GM18517 (cell line): ENCODE data around the gene ARHGDIB.

Experiments
- ATAC-seq: cut with Tn5 transposase; IDR thresholded peaks from one replicate; pipeline ENCODE4 v1.9.1; 2021; ENCODE audit warnings: mild to moderate bottlenecking, moderate library complexity; ENCODE audit not compliant: unreplicated experiment

The ARHGDIB gene

DNA sequence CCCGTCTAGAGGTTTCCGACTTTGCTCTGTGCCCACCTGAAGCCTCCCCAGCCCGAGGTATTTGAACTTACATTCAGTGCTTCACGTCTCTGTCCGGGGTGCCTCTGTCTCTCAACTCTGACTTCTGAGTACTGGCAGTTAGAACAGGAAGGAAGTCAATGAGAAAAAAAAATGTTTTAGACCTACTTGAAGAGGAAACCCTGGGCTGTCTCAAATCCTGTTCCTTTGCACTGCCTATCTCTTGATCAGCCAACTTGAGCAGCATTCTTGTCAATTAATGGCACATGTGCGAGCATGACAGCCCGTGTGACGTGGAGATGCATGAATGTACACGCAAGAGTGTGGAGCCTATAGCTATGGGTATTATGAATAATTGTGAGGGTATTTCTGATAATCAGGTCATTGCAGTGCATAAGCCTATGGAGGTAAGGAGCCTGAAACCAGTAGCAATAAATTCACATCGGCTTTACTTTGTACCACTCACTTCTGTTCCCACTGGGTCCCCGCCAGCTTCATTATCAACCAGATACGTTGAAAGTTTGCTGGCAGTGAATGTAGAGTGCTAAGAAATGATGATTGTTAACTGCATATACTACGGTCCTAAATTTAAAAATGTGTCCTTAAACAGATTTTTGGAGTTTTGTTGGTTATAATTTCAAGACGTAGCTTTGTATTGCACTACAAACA, at the start of gene ARHGDIB:
Gene ARHGDIB, minus strand, starts transcription at position 136 of the 687 bp plus-strand sequence. CDS start 10,889 bp downstream, outside the sequence.
- peak; percentile 75 for ATAC-seq

DNA sequence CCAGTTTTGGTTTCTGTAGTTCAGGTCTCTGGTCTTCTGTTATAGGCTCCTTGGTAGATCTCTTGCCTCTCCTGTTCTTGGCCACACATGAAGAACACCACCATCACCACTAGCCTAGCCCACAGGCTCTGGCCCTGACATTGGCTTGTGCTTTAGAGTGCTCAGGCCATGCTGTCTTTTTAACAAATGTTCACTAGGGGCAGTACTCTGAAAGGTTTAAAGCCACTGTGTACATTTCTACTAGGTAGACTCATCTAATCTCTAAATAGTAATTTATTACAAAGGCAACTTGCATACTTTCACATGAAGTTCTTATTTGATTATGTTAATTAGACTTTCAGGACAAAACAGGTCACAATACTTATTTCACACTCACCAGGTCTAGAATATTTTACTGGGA, 49.8 kb upstream of the ARHGDIB start:
- ATAC-seq = no peak

DNA sequence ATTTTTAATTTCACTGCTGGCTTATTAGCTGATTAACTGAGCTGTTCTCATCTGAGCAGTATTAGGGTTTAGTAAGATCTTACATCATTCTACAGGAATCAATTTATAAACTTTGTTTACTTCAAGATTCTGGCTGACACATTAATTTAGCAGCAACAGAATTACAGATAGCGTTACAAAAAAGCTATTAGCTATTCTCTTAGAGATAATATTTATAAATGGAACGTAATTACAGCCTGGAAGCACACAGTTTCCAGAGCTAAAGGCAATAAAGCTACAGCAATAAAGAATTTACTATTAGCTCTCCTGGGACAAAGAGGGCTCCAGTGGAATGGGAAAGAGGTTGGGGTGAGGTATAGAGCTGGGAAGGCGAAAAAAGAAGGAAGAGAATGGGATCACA, 46.1 kb upstream of the ARHGDIB start:
- no peak for ATAC-seq

DNA sequence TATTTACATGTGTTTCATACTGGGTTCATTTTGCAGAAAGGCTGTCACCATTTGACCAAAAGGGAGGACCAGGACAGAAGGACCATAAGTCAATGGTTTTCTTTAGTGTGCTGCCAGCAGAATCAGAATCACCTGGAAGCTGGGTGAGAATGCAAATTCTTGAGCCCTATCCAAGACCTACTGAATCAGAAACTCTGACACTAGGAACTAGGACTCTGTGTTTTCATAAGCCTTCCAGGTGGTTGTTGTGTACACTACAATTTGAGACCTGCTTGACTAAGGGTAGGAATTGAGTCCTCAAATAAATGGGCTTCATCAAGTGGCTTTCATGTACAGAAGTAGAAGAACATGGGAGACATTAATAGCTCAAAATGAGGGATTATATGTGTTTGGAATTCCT, 43.7 kb upstream of the ARHGDIB start:
- ATAC-seq = no peak

DNA sequence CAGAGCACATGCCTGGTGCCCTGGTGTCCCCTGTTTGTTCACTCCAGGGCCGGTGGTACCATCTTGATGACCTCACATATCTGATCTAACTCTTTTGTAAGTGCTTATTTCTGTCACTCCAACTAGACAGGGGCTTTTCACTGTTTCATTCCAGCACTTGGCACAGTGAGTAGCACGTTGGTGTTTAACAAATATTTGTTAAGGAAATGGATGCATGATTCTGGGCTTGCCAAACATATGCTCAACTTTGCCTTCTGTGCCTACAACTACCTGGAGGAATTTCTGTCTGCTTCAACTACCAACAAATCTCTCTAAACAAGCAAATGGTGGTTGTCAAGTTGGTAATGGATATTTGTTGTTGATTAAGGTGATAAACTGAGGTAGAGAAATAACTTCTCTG, 43.0 kb upstream of the ARHGDIB start:
- no peak for ATAC-seq

DNA sequence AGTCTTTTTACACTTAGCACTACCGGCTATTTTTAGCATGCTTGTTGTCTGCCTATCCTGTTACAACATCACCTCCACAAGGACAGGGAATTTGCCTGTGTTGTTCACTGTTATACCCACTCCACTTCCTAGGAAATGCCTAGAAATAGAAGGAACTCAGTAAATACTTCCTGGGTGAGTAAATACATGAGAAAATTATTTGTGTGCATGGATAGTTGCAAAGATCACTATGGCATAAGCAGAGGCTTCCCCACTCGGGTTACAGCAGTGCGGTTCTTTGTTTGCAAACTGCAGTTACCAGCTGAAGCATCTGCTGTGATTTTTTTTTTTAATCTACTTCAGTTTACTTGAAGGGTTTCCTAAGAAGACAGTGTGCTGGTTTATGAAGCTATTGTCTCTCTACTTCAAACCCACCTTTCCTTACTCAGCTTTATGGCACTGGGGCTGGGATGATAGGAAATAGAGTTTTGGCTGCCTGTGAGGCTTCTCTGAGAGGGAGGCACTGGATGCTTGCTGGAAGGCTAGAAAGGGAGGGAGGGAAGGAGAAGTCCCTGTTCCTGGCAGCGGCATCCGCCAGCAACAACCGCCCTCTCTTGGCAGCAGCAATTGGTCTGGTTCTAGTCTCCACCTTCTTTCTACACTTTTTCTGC, 40.5 kb upstream of the ARHGDIB start:
- no peak for ATAC-seq

DNA sequence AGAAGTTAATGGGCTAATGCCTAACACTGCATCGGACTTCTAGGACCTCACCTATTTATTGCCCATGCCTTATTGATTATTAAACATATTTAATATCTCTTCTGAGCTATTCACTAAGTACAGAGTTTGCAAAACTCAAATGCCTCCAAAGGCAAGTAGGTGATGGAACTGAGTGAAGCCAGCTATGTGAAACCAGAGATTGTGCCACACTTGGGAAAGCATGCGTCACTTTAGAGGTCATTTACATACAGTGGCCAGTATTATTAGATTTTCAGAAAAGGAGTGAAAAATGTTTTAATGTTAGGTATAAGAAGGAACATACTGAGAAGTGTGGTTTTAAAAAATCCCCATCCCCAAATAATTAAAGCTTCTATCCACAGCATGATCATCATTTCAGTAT, 39.2 kb upstream of the ARHGDIB start:
- no peak for ATAC-seq

DNA sequence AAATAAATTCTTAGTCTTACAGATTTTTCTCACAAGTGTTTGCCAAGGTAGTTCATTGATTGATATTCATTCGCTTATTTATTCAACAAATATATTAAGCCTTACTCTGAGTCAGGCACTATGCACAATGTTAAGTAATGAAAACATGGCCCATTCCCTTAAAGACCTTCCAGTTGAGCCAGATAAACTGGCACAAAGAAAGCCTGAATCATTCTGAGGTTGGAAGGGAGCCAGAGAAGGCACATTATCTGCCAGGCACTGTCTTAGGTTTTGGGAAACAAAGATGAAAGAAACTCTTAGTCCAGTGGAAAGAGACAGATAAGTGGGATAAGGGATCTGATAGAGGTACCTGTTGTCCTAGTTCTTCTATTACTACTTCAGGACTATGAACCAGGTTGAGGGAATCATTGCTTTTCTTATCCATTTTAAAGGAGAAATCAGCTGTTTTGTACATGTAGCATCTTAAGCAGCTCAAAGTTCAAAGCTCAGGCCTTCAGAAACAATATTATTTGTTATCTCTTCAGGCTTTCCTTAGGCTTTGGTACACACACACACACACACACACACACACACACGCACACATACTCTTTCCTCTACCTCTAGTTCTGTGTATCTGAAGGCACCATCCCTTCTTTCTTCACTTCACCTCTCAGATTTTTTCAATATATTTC, 38.4 kb upstream of the ARHGDIB start:
- no peak for ATAC-seq

DNA sequence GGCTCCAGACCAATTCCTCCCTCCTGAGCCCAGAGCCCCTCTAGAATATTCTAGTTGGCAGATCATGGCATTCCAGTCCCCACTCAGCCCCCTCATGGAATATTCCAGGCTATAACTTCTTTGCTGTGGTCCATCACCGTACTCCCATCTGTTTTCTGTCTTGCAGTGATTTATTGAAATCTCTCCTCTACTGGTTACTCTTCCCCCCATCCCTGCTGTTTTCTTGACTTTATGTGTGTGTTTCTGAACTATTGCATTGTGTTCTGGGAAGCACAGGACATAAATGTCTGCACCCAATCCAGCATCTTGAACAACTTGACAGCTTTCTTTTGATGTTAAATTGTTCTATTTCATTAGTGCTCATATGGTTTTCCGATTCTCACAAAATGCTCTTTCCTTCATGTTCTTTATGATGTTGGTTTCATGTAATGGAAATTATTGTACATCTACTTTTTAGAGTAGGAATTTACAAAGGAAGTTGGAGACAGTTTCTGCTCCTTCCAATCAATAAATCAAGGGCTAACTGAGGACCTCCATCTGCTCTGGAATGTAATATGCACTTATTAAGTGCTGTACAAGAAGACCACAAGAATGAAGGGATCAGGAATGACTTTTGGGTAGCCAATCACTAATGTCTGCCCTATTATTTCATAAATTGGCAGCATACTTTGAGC, 37.8 kb upstream of the ARHGDIB start:
- no peak for ATAC-seq

DNA sequence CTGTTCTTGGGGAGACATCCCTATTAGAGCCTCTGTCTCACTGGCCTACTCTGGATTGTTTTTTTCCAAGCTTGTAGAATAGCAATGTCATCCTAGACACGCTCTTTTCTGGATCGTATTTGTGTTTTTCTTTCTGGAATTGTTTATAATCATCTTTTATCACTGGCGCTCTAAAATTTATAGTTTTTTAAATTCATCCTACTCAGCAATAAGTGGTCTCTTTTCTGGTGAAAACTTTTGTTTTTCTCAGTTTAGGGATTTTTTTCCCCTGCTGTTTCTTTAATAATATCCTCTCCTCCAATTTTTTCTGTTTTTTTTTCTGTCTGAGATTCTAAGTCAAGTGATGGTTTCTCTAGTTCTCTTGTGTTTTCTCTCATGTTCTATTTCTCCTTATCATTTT, 36.6 kb upstream of the ARHGDIB start:
- ATAC-seq = no peak

DNA sequence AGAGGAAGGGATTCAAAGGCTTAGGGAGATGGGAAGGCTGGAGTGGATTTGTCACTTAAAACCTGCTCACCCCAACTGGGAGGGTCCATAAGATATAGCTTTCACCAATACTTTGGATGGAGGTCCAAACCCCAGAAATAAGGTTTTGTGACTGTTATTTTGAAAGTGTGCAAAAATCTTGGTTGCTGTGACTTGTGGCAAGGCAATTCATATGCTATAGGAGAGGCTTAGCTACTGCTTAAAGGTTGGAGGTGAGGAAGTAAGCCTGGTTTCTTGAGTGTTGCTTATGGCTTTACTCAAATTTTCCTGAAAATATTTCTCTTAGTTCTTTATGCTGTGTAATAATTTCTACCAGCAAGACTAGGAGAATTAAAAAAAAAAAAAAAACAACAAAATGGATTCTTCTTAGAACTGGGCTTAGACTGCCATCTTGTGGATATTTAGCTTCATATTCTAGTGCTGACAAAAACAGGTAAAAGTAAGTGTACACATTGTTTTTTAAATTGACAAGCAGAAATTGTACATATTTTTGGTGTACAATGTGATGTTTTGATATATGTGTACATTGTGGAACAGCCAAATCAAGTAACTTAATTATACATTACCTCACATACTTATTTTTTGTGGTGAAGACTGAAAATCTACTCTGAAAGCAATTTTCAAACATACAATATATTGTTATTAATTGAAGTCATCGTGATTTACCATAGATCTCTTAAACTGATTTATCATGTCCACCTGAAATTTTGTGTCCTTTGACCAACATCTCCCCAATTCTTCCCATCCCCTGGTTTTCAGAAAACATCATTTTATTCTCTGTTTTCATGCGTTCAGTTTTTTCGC, 34.4 kb upstream of the ARHGDIB start:
- ATAC-seq = no peak

DNA sequence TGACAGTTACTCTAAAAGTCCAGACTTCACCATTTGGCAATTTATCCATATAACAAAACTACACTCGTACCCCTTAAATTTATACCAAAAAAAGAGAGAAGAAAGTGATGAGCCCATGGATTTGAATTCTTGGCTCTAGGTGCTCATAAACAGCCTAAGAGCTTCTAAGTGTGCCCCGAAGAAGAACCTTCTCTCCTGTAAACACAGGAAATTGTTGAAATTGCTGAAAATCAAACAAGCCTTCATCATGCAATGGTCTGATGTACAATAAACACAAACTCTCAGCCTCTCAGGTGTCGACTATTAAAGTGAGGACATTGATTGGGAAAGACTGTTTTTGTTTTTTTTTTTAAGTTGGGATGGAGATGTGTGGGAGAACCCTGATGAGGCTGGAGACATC, 33.2 kb upstream of the ARHGDIB start:
- ATAC-seq = no peak

DNA sequence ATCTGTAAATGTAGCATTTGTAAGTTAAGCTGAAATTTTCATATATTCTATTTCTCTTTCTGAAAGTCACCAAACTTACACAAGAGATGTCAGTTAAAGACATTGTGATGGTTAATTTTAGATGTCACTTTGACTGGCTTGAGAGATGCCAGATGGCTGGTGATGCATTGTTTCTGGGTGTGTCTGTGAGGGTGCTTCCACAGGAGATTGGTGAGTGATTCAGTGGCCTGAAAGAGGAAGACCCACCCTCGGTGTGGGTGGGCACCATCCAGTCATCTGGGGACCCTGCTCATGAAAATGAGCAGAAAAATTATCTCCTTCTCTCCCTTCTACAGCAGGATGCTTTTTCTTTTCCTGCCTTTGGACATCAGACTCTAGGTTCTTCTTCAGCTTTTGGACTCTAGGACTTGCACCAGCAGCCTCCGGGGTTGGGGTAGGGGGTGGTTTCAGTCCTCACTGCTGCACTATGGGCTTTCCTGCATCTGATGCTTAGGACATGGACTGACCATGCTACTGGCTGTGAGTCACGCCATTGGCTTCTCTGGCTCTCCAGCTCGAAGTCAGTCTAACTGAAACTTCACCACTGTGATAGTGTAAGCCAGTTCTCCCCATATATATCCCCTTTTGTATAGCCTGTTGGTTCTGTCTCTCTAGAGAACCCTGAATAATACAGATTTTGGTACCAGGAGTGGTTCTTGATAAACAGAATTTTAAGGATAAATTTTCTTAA, 32.3 kb upstream of the ARHGDIB start:
- no peak for ATAC-seq

DNA sequence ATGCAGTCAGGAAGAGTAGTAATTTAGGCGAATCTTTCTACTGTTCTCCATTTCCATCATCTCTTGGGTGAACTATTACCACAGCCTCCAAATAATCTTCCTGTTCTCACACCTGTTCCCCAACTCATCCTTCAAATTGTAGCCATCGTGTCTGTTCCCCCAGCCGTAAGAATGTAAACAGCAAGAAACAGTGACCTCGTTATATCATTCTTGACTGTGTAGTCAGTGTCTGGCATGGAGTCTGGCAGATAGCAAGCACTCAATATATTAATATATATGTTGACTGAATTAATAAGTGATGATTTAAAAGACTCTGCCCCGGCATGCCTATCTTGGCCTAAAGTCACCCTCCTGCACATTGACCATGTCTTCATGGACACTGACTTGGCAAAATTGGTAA, 31.7 kb upstream of the ARHGDIB start:
- no peak for ATAC-seq

DNA sequence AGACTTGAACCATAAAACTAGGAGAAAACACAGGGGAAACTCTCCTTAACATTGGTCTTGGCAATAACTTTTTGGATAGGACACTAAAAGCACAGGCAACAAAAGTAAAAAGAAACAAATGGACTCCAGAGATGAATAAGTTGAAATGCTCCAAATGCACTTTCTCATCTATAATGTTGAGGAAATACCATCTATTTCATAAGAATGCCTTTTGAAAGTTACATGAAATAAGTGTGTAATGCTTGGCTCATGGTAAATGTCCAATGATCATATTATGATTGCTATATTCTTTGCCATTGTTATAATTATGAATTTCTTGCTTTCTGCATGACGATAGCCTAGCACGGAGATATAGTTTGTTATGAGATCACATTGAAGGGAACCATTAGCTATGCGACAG, 31.3 kb upstream of the ARHGDIB start:
- no peak for ATAC-seq

DNA sequence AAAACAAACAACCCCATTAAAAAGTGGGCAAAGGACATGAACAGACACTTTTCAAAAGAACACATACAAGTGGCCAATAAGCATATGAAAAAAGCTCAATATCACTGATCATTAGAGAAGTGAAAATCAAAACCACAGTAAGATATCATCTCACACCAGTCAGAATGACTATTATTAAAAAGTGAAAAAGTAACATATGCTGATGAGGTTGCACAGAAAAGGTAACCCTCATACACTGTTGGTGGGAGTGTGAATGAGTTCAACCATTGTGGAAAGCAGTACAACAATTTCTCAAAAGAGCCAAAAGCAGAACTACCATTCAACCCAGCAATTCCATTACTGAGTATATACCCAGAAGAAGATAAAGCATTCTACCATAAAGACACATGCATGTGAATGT, 29.7 kb upstream of the ARHGDIB start:
- peak; percentile 49 for ATAC-seq

DNA sequence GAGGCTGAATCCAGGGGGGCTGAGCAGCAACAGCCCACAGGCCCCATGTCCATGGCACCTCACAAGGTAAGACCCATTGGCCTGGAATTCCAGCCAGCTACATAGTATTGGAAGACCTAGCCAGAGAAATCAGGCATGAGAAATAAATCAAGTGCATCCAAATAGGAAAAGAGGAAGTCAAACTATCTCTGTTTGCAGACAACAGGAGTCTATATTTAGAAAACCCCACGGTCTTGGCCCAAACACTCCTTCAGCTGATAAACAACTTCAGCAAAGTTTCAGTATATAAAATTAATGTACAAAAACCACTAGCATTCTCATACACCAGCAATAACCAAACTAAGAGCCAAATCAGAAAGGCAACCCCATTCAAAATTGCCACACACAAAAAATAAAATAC, 28.4 kb upstream of the ARHGDIB start:
- ATAC-seq = no peak

DNA sequence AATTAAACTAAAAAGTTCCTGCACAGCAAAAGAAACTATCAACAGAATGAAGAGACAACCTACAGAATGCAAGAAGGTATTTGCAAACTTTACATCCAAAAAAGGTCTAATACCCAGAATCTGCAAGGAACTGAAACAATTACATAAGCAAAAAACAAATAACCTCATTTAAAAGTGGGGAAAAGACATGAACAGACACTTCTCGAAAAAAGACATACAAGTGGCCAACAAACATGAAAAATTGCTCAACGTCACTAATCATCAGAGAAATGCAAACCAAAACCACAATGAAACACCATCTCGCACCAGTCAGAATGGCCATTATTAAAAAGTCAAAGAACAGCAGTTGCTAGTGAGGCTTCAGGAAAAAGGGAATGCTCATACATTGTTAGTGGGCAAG, 26.6 kb upstream of the ARHGDIB start:
- no peak for ATAC-seq

DNA sequence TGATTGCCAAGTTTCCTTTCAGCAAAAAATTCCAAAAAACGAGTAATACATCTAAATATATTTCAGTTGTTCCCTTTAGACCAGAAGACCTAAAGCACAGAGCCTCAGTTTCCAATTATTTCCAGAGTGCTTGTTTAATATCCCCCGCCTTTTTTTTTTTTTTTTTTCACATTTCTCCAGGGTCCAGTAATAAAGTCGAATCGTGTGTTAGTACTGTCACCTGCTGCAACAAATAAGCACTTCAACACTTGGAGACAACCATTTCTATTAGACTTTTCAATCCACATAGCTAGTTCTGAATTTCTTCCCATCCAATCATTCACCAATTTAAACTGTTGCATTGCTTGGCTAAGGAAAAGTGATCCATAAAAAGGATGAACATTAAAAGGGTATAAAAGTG, 25.0 kb upstream of the ARHGDIB start:
- ATAC-seq = no peak

DNA sequence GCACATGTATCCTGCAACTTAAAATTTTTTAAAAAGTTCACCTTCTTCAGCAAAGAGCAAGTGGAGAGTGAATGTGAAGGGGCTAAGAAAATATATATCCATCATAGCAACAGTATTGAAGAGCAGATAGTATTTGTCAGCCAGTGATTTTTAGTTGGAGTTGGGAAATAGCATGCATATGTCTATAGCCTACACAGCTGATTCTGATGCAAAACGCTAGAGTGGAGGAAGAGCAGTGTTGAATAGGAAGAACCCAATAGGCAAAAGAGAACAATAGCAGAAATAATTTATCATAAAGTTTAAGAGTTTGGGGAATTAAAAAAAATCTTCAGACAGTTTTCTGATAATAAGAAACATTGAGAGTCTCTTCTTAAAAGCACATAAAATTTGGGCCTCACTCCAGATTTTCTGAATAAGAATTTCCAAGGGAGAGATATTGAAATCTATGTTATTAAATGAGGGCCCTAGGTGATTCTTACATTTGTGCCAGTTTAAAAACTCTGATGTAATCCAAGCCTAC, 23.4 kb upstream of the ARHGDIB start:
- no peak for ATAC-seq
